A549 (cell line): ENCODE results near the gene SMG6.

Source experiments
- CBX8 ChIP-seq: fragments of 200-600 bp; sonication (generic); IDR thresholded peaks from 2 replicates; pipeline ENCODE4 v1.6.1; 2016
- CEBPB ChIP-seq, 2 experiments: fragments of >200 bp in 1 of 2; sonication (Bioruptor Twin) in 1 of 2; formaldehyde crosslinking in 1 of 2; IDR thresholded peaks; 2 replicates each; pipeline ENCODE4 v1.6.1; 2012 to 2016
- CHD2 ChIP-seq: fragments of 150-350 bp; IDR thresholded peaks from 2 replicates; pipeline ENCODE4 v1.6.1; 2014; ENCODE audit warnings: low read length; ENCODE audit not compliant: partially characterized antibody
- CTCF ChIP-seq: fragments of >200 bp; sonication (Bioruptor Twin); formaldehyde crosslinking; IDR thresholded peaks from 3 replicates; pipeline ENCODE4 v1.5.1; 2016
- HDAC2 ChIP-seq: fragments of 200-600 bp; sonication (generic); IDR thresholded peaks from 2 replicates; pipeline ENCODE4 v1.6.1; 2016
- MYC ChIP-seq: IDR thresholded peaks from 2 replicates; pipeline ENCODE4 v1.6.1; 2012; ENCODE audit warnings: mild to moderate bottlenecking, inconsistent platforms, low read length, improper control_type of control experiment, borderline replicate concordance
- POLR2A ChIP-seq: IDR thresholded peaks from 2 replicates; pipeline ENCODE4 v1.6.1; 2012; ENCODE audit warnings: mild to moderate bottlenecking, low read length
- RNF2 ChIP-seq: fragments of 200-600 bp; sonication (generic); IDR thresholded peaks from 2 replicates; pipeline ENCODE4 v1.6.1; 2016; ENCODE audit warnings: low read depth, mild to moderate bottlenecking, antibody characterized with exemption, moderate library complexity, borderline replicate concordance
- USF2 ChIP-seq: fragments of 450-650 bp; IDR thresholded peaks from 2 replicates; pipeline ENCODE4 v1.6.1; 2014; ENCODE audit warnings: antibody characterized with exemption
- ZC3H11A ChIP-seq: fragments of 450-650 bp; IDR thresholded peaks from 2 replicates; pipeline ENCODE4 v1.6.1; 2014; ENCODE audit warnings: antibody characterized with exemption, mild to moderate bottlenecking
- TF ChIP-seq, protein P1 (sequence below): fragments of 150-350 bp; IDR thresholded peaks from 2 replicates; pipeline ENCODE4 v1.6.1; 2014; ENCODE audit warnings: low read depth, mild to moderate bottlenecking, low read length

DNA sequence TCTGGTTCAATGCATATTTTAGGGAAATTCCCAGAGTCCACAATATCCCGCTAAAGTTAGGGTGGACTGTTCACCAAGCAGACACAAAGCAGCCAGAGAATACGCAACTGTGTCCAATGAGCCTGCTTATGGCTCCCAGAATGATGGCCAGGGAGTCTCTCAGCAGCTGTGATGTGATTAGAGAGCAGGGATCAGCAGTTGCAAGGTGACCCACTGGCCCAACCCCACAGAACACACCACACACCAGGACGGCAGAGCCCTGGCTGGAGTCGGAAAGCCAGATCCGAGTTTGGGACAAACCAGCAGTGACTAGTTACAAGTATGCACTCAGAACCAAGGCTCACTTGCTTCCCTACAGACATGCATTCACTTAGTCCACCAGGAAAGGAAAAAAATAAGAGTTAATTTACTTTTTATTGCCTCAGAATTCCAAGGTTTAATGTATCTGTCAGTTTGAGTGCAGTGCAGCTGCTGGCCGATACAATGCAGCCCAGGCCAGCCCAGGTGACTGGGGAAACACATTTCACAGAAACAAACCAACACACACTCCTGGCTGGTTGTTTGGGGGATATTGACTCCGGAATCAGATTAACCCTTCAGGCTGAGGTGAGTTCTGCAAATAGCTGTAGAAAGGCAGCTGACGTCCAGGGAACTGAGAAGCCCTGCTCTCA lies 127.0 kb downstream of the SMG6 start:
- TF ChIP-seq CTCF, result no peak
- TF ChIP-seq, protein P1, sequence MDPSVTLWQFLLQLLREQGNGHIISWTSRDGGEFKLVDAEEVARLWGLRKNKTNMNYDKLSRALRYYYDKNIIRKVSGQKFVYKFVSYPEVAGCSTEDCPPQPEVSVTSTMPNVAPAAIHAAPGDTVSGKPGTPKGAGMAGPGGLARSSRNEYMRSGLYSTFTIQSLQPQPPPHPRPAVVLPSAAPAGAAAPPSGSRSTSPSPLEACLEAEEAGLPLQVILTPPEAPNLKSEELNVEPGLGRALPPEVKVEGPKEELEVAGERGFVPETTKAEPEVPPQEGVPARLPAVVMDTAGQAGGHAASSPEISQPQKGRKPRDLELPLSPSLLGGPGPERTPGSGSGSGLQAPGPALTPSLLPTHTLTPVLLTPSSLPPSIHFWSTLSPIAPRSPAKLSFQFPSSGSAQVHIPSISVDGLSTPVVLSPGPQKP, result no peak
- no peak for TF ChIP-seq HDAC2
- no peak for TF ChIP-seq CBX8
- no peak for TF ChIP-seq MYC
- TF ChIP-seq RNF2, result no peak
- TF ChIP-seq ZC3H11A, result no peak
- TF ChIP-seq POLR2A, result no peak
- TF ChIP-seq USF2, result no peak
- no peak for TF ChIP-seq CEBPB (IDR thresholded peaks at IDR 0.05)
- no peak for TF ChIP-seq CHD2
